CD8-positive, alpha-beta memory T cell (primary cell): ENCODE measurements around the gene STK32B. TPM values are rescaled to one million over a fixed set of nuclear protein-coding genes. Genes with fewer than 3 reads are reported as not detected.

Experiments
- CTCF ChIA-PET: fragments of 350-600 bp; sonication (Branson Sonifier 250); formaldehyde crosslinking; loops from one replicate; lab custom pipeline; 2021; ENCODE audit warnings: antibody characterized with exemption; lab: Charles Lee
- POLR2A ChIA-PET: fragments of 350-600 bp; sonication (Branson Sonifier 250); formaldehyde crosslinking; loops from one replicate; lab custom pipeline; 2021; ENCODE audit warnings: antibody characterized with exemption; lab: Charles Lee
- DNase-seq, 5 donors: peaks; one replicate each; pipeline versions ENCODE4 v3.0.0 to v3.0.0-alpha.2; 2020 to 2022; ENCODE audit warnings: mixed read lengths in 1 of 5
- H3K27ac ChIP-seq: one replicate; pipeline ENCODE4 v1.7.0; 2013; ENCODE audit warnings: low read depth, mild to moderate bottlenecking, low read length, moderate library complexity
- H3K27me3 ChIP-seq: 2 replicates; pipeline ENCODE4 v1.7.0; 2013; ENCODE audit warnings: low read length, mild to moderate bottlenecking; ENCODE audit not compliant: insufficient read depth, poor library complexity, severe bottlenecking
- H3K36me3 ChIP-seq: 2 replicates; pipeline ENCODE4 v1.7.0; 2013; ENCODE audit warnings: mild to moderate bottlenecking, low read length, moderate library complexity; ENCODE audit not compliant: insufficient read depth
- H3K4me1 ChIP-seq: 2 replicates; pipeline ENCODE4 v1.7.0; 2013; ENCODE audit warnings: mild to moderate bottlenecking, low read length, moderate library complexity; ENCODE audit not compliant: insufficient read depth
- H3K4me3 ChIP-seq: 2 replicates; pipeline ENCODE4 v1.7.0; 2013; ENCODE audit warnings: mild to moderate bottlenecking, low read length
- H3K9me3 ChIP-seq: 2 replicates; pipeline ENCODE4 v1.7.0; 2013; ENCODE audit warnings: mild to moderate bottlenecking, low read length
- H3K27ac Mint-ChIP-seq, 8 donors: one replicate each; pipeline ENCODE4 v1.8.0; 2020 to 2021; ENCODE audit warnings: mixed read lengths in 8 of 8, mild to moderate bottlenecking in 6 of 8, inconsistent platforms in 3 of 8, moderate library complexity in 3 of 8
- H3K27me3 Mint-ChIP-seq, 2 donors: one replicate each; pipeline ENCODE4 v1.8.0; 2020 to 2021; ENCODE audit warnings: mixed read lengths in 2 of 2, mild to moderate bottlenecking in 1 of 2, moderate library complexity in 1 of 2
- H3K36me3 Mint-ChIP-seq, 3 donors: one replicate each; pipeline ENCODE4 v1.8.0; 2020 to 2021; ENCODE audit warnings: mixed read lengths in 3 of 3, inconsistent platforms in 1 of 3, mild to moderate bottlenecking in 1 of 3
- H3K4me1 Mint-ChIP-seq, 3 donors: one replicate each; pipeline ENCODE4 v1.8.0; 2020 to 2021; ENCODE audit warnings: mixed read lengths in 3 of 3, inconsistent platforms in 1 of 3, mild to moderate bottlenecking in 1 of 3
- H3K4me3 Mint-ChIP-seq, 7 donors: one replicate each; pipeline ENCODE4 v1.8.0; 2020 to 2021; ENCODE audit warnings: mixed read lengths in 7 of 7, mild to moderate bottlenecking in 6 of 7, moderate library complexity in 4 of 7, inconsistent platforms in 2 of 7
- H3K9me3 Mint-ChIP-seq, 5 donors: one replicate each; pipeline ENCODE4 v1.8.0; 2020 to 2022; ENCODE audit warnings: mixed read lengths in 5 of 5, mild to moderate bottlenecking in 3 of 5, moderate library complexity in 2 of 5, inconsistent platforms in 1 of 5
- polyA plus RNA-seq: library from polyadenylated mRNA; unstranded; fragments of 300-500 nt; fragmentation: Illumina TruSeq; gene quantifications from one replicate; pipeline ENCODE4 v1.2.3, GENCODE V29; 2021
- total RNA-seq, 2 experiments: library from RNA; stranded (reverse); gene quantifications; one replicate each; pipeline ENCODE4 v1.2.3, GENCODE V29; 2021

Gene STK32B
- total and polyA plus RNA-seq, 3 experiments from 2014 or later: not detected

DNA sequence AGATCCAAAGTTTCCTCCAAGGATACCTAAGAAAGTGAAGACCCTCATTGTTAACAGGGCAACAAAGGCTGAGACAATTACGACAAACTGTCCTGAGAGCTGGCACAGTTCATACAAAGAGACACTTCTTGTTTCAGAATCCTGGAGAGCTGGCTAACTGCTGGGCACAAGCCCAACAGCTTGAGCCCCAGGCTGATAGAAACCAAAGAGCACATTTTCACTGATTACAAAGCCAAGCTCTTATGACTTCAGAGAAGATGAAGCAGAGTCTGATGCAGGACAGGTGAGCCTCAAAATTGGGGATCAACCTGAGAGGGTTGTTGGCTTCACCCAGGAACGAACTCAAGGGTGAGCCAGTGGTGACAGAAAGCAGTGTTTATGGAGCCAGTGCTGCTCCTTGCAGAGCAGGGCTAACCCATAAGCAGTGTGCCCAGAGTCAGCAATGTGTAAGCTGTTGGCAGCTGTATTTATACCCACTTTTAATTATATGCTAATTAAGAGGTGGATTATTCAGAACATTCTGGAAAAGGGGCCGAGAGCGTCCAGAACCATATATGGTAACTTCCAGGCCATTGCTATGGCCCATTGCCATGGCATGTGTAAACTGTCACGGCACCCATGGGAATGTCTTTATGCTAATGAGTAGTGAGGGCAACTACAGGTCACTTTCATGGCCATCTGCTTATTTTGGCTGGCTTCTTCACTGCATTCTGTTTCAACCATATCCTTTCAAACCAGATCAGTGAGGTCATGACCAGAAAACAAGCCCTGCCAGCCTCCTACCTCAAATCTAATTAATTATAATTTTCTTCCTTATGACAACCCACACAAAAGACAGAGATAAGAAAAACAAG is 473.4 kb downstream of the STK32B start:
- Histone ChIP-seq H3K4me1 (no peaks in the 10 kb centered on the region), H3K27me3 (no peaks in the 10 kb centered on the region), H3K36me3 (no peaks in the 10 kb centered on the region), H3K4me3 (no peak overlapping the region), H3K27ac (no peak overlapping the region), H3K9me3 (no peaks in the 10 kb centered on the region)
- Mint-ChIP-seq H3K9me3 (peaks cover 0 to 4% (median 0%) of the 10 kb centered on the region in 5 donors), H3K4me1 (no peaks in the 10 kb centered on the region), H3K27me3 (no peaks in the 10 kb centered on the region), H3K4me3 (no peak overlapping the region), H3K27ac (no peak overlapping the region), H3K36me3 (no peaks in the 10 kb centered on the region)
- ChIA-PET CTCF (no interaction called here), POLR2A (no interaction called here)
- DNase-seq: no peak

DNA sequence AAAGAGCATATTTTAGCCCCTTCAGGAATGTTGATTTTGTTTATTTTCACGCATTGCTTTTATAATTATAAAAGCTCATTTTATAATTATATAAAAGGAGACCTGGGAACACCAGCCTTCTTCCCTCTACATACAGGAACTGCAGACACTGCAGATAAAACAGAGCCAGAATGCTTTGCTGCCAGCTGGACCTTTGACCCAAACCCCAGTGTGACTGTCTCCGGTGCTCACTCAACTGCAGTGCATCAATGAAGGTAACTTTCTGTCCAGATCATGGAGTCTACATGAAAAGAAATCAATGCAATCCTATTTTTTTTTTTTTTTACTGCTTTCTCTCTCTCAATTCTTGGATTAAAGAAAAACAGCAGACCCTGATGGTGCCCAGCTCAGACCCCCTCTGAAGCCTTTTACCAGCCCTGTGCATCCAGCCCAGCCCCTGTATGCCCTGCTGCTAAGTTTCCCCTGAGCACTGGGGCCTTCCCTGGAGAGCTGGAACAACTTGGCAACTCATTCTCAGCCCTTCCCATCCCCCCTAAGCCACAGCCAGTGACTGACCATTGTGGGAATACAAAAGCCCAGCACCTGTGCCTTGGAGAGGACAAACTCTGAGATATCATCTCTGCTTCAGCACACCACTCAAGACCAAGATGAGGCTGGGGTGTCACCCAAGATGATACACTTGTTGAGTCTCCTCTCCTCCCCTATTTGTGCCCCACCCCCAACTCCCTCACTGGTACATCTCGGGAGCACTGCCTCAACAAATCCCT is 475.0 kb downstream of the STK32B start:
- Mint-ChIP-seq H3K36me3 (no peaks in the 10 kb centered on the region), H3K4me3 (no peak overlapping the region), H3K9me3 (no peaks in the 10 kb centered on the region), H3K27ac (no peak overlapping the region), H3K4me1 (no peaks in the 10 kb centered on the region), H3K27me3 (no peaks in the 10 kb centered on the region)
- H3K4me3 ChIP-seq: no peak overlapping the region
- CTCF ChIA-PET: no interaction called here
- DNase-seq: no peak
- no peaks in the 10 kb centered on the region for H3K4me1 ChIP-seq
- POLR2A ChIA-PET: no interaction called here
- no peaks in the 10 kb centered on the region for H3K9me3 ChIP-seq
- no peaks in the 10 kb centered on the region for H3K27me3 ChIP-seq
- H3K36me3 ChIP-seq: no peaks in the 10 kb centered on the region
- H3K27ac ChIP-seq: no peak overlapping the region

DNA sequence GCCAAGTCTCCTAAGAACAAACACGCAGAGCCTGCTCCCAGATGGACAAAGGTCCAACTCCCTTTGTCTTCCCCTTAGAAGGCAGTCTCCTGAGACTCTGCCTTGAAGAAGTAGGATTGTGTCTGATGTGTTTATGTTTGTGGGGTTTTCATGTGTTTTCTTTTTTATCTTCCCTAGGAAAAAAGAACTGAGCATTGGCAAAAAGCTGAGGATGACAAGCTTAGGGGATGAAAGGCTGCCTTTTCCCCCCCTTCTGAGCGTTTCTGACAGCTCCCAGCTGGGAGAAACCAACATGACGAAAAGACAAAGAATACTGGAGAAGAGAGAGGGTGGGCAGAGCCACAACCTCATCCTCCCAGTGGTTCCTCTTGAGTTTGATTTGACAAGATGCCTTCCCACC is 475.9 kb downstream of the STK32B start:
- no peaks in the 10 kb centered on the region for H3K4me1 Mint-ChIP-seq
- H3K9me3 Mint-ChIP-seq: peaks cover 0 to 3% (median 0%) of the 10 kb centered on the region in 5 donors
- POLR2A ChIA-PET: no interaction called here
- Histone ChIP-seq H3K36me3 (no peaks in the 10 kb centered on the region), H3K4me3 (no peak overlapping the region), H3K27me3 (no peaks in the 10 kb centered on the region), H3K9me3 (no peaks in the 10 kb centered on the region), H3K4me1 (no peaks in the 10 kb centered on the region), H3K27ac (no peak overlapping the region)
- H3K36me3 Mint-ChIP-seq: no peaks in the 10 kb centered on the region
- H3K27ac Mint-ChIP-seq: no peak overlapping the region
- no peak for DNase-seq
- H3K4me3 Mint-ChIP-seq: no peak overlapping the region
- no peaks in the 10 kb centered on the region for H3K27me3 Mint-ChIP-seq
- CTCF ChIA-PET: no interaction called here

GRCh38 chr4:5528031-5528436 is 476.8 kb downstream of the STK32B start:
- Histone ChIP-seq H3K27ac (no peak overlapping the region), H3K36me3 (no peaks in the 10 kb centered on the region), H3K4me3 (no peak overlapping the region), H3K9me3 (no peaks in the 10 kb centered on the region), H3K4me1 (no peaks in the 10 kb centered on the region), H3K27me3 (no peaks in the 10 kb centered on the region)
- CTCF ChIA-PET: no interaction called here
- Mint-ChIP-seq H3K4me1 (no peaks in the 10 kb centered on the region), H3K4me3 (no peak overlapping the region), H3K27ac (no peak overlapping the region), H3K27me3 (no peaks in the 10 kb centered on the region), H3K9me3 (peaks cover 0 to 3% (median 0%) of the 10 kb centered on the region in 5 donors), H3K36me3 (no peaks in the 10 kb centered on the region)
- DNase-seq: no peak
- POLR2A ChIA-PET: no interaction called here

DNA sequence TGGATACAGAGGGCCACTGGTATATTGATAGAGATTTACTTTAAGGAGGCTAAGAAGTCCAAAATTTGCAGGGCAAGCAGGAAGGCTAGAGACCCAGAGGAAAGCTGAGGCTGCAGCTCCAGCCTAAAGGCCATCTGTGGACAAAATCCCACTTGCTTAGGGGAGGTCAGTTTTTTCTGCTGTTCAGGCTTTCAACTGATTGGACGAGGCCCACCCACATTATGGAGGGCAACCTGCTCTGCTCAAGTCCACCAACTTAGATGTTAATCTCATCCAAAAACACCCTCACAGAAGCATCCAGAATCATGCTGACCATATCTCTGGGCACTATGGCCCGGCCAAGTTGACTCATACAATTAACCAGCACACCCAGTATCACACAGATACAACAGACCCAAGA is 480.8 kb downstream of the STK32B start:
- Mint-ChIP-seq H3K27me3 (peaks cover 0 to 1% of the 10 kb centered on the region in 2 donors), H3K9me3 (peaks cover 7 to 15% (median 10%) of the 10 kb centered on the region in 5 donors), H3K4me3 (no peak overlapping the region), H3K36me3 (peaks cover 0 to 9% (median 0%) of the 10 kb centered on the region in 3 donors), H3K4me1 (peaks cover 2 to 8% (median 3%) of the 10 kb centered on the region in 3 donors), H3K27ac (no peak overlapping the region)
- no peak for DNase-seq
- H3K9me3 ChIP-seq: no peaks in the 10 kb centered on the region
- no peaks in the 10 kb centered on the region for H3K4me1 ChIP-seq
- no peaks in the 10 kb centered on the region for H3K27me3 ChIP-seq
- POLR2A ChIA-PET: no interaction called here
- no peak overlapping the region for H3K27ac ChIP-seq
- no peak overlapping the region for H3K4me3 ChIP-seq
- H3K36me3 ChIP-seq: no peaks in the 10 kb centered on the region
- CTCF ChIA-PET: no interaction called here

DNA sequence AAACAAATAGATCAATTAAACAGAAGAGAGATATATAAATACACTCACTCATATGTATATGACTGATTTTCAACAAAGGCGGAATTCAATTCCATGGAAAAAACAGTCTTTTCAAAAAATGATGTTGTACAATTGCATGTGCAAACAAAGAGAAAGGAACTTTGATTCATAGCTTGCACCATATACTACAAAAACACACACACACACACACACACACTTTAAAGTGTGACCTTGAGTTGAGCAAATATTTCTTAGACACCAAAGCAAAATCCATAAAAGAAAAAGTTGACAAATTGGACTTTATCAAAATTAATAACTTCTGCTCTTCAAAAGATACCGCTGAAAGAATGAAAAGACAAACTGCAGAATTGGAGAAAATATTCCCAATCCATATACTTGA is 488.3 kb downstream of the STK32B start:
- no peak overlapping the region for H3K27ac ChIP-seq
- no peaks in the 10 kb centered on the region for H3K4me1 Mint-ChIP-seq
- ChIA-PET POLR2A (no interaction called here), CTCF (no interaction called here)
- no peaks in the 10 kb centered on the region for H3K36me3 ChIP-seq
- H3K36me3 Mint-ChIP-seq: peaks cover 0 to 3% (median 3%) of the 10 kb centered on the region in 3 donors
- no peaks in the 10 kb centered on the region for H3K9me3 ChIP-seq
- no peak overlapping the region for H3K4me3 ChIP-seq
- DNase-seq: no peak
- H3K4me1 ChIP-seq: no peaks in the 10 kb centered on the region
- no peaks in the 10 kb centered on the region for H3K27me3 ChIP-seq
- H3K27me3 Mint-ChIP-seq: peaks cover 0 to 4% of the 10 kb centered on the region in 2 donors
- no peak overlapping the region for H3K4me3 Mint-ChIP-seq
- H3K9me3 Mint-ChIP-seq: peaks cover 2 to 10% (median 8%) of the 10 kb centered on the region in 5 donors
- no peak overlapping the region for H3K27ac Mint-ChIP-seq

- Histone ChIP-seq H3K4me1 (no peaks in the 10 kb centered on the region), H3K27me3 (no peaks in the 10 kb centered on the region), H3K4me3 (no peak overlapping the region), H3K36me3 (no peaks in the 10 kb centered on the region), H3K9me3 (no peaks in the 10 kb centered on the region), H3K27ac (no peak overlapping the region)
- no peaks in the 10 kb centered on the region for H3K4me1 Mint-ChIP-seq
- DNase-seq: no peak
- H3K9me3 Mint-ChIP-seq: peaks cover 0 to 5% (median 3%) of the 10 kb centered on the region in 5 donors
- H3K27me3 Mint-ChIP-seq: peaks cover 0 to 5% of the 10 kb centered on the region in 2 donors
- ChIA-PET CTCF (no interaction called here), POLR2A (no interaction called here)
- H3K36me3 Mint-ChIP-seq: peaks cover 0 to 5% (median 0%) of the 10 kb centered on the region in 3 donors
- no peak overlapping the region for H3K27ac Mint-ChIP-seq
- no peak overlapping the region for H3K4me3 Mint-ChIP-seq
These were observed 489.9 kb downstream of the STK32B start for GRCh38 chr4:5541169-5541568.

DNA sequence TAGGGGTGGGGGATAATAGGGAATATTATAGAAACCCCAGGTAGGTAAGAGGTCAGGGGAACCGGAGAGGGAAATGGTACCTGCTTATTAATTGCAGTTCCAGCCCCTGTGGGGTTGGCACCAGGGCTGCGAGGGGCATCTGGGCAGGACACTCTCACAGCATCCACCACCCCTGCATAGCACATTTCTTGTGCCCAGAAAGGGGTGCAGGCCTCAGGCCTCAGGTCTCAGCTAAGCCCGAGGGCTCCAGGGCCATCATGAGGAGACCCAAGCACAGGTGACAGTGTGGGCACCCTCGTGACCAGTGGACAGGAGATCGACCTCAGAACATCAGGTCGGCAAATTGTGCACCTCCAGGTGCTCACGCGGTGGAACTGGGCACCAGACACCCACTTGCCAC is 492.4 kb downstream of the STK32B start:
- Histone ChIP-seq H3K36me3 (no peaks in the 10 kb centered on the region), H3K4me1 (no peaks in the 10 kb centered on the region), H3K4me3 (no peak overlapping the region), H3K27me3 (no peaks in the 10 kb centered on the region), H3K9me3 (no peaks in the 10 kb centered on the region), H3K27ac (no peak overlapping the region)
- Mint-ChIP-seq H3K36me3 (peaks cover 0 to 5% (median 0%) of the 10 kb centered on the region in 3 donors), H3K4me3 (no peak overlapping the region), H3K27ac (peak overlapping the region in 1 of 8 donors; percentile 72), H3K4me1 (no peaks in the 10 kb centered on the region), H3K27me3 (peaks cover 0 to 5% of the 10 kb centered on the region in 2 donors), H3K9me3 (peaks cover 0 to 5% (median 3%) of the 10 kb centered on the region in 5 donors)
- CTCF ChIA-PET: no interaction called here
- DNase-seq: no peak
- POLR2A ChIA-PET: no interaction called here
